GM21515 (cell line): ENCODE data around the gene SIGLEC9.

ENCODE experiments used
- ATAC-seq: cut with Tn5 transposase; IDR thresholded peaks from one replicate; pipeline ENCODE4 v1.9.1; 2021; ENCODE audit not compliant: unreplicated experiment

SIGLEC9 gene

GRCh38 chr19:51122112-51122981 lies 2.4 kb upstream of the SIGLEC9 start:
- no peak for ATAC-seq

DNA sequence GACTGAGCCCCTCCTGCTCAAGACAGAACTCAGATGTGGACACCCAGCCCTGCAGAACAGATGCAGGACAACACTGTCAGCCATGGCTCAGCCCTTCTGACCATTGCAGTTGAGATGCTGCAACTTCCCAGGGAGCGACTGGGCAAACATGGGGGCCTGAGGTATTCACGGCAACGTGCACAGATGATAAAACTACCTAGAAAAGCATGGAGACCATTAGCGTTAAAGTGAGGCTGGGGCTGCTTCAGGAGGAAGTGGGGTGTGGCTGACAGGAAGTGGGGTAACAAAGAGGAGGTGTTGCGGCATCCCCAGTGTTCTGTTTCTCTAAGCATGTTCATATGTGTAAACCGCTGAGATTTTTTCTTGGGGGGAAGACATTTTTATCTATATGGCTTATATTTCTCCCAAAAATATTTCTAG lies 1.3 kb upstream of the SIGLEC9 start:
- no peak for ATAC-seq

GRCh38 chr19:51123802-51124201 lies 904 bp upstream of the SIGLEC9 start:
- no peak for ATAC-seq

GRCh38 chr19:51124216-51124615 lies 490 bp upstream of the SIGLEC9 start:
- ATAC-seq, result no peak

DNA sequence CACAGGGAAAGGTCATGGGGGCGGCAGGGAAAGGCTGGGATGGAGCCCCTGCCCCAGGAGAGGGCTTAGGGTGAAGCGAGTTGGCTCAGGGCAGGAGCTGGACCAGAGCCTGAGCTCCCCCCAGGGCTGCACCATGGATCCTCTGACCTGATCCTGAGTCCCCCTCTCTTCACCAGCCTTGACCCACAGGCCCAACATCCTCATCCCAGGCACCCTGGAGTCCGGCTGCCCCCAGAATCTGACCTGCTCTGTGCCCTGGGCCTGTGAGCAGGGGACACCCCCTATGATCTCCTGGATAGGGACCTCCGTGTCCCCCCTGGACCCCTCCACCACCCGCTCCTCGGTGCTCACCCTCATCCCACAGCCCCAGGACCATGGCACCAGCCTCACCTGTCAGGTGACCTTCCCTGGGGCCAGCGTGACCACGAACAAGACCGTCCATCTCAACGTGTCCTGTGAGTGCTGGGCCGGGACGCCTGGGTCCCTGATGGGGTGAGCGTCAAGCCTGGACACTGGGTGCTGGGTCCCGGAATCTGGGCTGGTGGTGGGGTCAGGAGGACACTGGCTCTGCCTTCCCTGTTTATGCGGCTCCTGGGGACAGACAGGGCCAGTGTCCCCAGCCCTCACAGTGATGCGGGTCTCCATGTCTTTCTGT lies 842 bp downstream of the SIGLEC9 start:
- no peak for ATAC-seq

DNA sequence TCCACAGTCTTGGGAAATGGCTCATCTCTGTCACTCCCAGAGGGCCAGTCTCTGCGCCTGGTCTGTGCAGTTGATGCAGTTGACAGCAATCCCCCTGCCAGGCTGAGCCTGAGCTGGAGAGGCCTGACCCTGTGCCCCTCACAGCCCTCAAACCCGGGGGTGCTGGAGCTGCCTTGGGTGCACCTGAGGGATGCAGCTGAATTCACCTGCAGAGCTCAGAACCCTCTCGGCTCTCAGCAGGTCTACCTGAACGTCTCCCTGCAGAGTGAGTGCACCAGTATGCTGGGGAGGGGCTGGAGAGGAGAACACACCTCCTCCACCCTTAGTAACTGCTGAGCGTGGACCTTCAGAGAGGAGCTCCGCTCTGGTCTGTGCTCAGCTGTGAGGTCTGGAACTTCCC lies 2.3 kb downstream of the SIGLEC9 start:
- no peak for ATAC-seq

- no peak for ATAC-seq
These were observed 3.0 kb downstream of the SIGLEC9 start for GRCh38 chr19:51127755-51128154.

GRCh38 chr19:51128227-51128626 lies 3.5 kb downstream of the SIGLEC9 start:
- ATAC-seq, result no peak

DNA sequence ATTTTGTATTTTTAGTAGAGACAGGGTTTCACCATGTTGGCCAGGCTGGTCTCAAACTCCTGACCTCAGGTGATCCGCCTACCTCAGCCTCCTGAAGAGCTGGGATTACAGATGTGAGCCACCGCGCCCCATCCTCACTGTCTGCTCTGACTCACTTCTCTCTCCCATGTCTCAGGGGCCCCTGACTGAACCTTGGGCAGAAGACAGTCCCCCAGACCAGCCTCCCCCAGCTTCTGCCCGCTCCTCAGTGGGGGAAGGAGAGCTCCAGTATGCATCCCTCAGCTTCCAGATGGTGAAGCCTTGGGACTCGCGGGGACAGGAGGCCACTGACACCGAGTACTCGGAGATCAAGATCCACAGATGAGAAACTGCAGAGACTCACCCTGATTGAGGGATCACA lies 5.0 kb downstream of the SIGLEC9 start:
- no peak for ATAC-seq

- no peak for ATAC-seq
These were observed 7.3 kb downstream of the SIGLEC9 start for GRCh38 chr19:51131780-51132680.

GRCh38 chr19:51135004-51135403 lies 10.3 kb downstream of the SIGLEC9 start:
- ATAC-seq, result no peak

- ATAC-seq, result no peak
These were observed 11.5 kb downstream of the SIGLEC9 start for GRCh38 chr19:51135986-51136762.

DNA sequence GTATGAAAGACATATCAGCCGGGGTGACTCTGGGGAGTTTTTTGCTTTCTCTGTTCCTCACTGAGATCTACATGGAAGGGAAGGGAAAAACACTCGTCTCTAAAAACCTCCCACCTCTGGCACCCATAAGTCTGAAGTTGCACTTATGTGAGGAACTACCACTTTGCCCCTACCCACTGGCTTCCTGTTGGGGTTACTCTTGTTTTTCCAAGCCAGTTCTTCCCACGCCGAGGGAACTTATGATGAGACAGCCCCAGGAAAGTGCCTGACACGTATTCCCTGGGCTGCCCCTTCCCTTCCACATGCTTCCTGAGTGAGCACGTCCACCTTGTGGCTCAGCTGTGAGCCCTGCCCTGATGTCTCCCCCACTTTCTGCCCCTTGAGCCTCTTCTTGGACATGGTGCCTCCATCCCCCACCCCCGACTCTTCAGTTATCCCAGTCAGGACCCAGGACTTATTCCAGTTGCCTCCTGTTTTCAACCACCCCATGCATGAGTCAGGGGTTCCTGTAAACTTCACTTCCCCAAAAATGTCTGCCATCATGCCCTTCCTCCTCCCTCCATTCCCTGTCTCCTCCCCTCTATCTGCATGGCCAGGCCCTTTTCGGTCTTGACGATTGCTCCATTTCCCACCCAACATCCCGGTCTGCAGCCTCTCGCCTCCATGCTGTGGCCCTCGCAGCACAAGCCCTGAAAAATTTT lies 12.3 kb downstream of the SIGLEC9 start:
- ATAC-seq, result no peak

GRCh38 chr19:51137792-51138425 lies 13.2 kb downstream of the SIGLEC9 start:
- no peak for ATAC-seq

DNA sequence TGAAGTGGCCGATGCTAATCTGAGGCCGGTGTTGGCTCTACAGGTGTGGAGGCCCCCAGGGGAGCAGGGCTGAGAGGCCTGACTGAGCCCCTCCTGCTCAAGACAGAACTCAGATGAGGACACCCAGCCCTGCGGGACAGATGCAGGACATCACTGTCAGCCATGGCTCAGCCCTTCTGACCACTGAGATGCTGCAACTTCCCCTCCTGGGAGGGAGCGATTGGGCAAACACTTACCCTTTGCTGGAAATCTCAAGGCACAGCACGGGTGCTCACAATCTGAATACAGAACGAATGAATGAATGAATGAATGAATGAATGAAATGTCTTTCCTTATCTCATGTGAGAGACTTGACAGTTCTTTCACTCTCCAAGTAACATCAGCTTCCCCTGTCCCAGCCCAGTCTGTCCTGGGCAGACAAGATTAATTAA lies 13.9 kb downstream of the SIGLEC9 start:
- ATAC-seq, result no peak

DNA sequence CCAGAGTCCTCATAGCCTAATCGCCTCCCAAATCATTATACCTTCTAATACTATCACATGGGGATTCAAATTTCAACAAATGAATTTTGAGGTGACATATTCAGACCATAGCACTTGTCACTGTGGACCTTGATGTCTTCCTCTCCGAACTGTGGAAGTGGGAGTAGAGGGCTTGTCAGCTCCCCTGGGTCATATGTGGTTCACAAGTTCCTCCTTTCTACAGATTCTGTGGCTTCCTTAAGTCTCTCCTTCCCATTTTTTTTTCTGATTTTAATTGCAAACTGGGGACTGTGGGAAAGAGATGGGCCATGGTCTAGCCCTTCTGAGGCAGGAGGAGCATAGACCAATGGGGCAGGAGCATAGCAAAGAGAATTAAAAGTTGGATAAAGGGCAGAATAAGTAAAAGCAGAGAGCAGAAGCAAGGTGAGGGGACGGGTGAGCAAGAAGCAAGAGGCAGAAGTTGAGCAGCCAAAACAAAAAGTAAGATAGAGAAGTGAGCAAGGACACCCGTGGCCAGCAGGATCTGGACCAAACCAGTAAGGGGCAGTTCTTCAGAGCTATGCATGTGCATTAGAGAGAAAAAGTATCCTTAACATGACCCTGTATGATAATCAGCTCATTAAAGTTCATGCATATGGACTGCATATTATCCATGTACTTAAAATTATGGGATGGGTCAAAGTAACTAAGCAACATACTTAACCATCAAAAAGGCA lies 14.8 kb downstream of the SIGLEC9 start:
- ATAC-seq, result no peak

GRCh38 chr19:51140441-51140840 lies 15.7 kb downstream of the SIGLEC9 start:
- no peak for ATAC-seq

- no peak for ATAC-seq
These were observed 16.5 kb downstream of the SIGLEC9 start for GRCh38 chr19:51141181-51141580.

GRCh38 chr19:51142119-51142518 lies 17.4 kb downstream of the SIGLEC9 start, which contains the start of gene SIGLEC7:
Gene SIGLEC7 (plus strand): TSS chr19:51142301. CDS start chr19:51142370, 69 bp downstream.
- no peak for ATAC-seq
